Nephron (organoid): Measurements from ENCODE around the gene ZNF654.

Source experiments
- H3K27ac Mint-ChIP-seq, 3 experiments: 2 replicates each; pipeline ENCODE4 v1.8.0; 2020; ENCODE audit warnings: mixed read lengths in 3 of 3, mild to moderate bottlenecking in 2 of 3, moderate library complexity in 1 of 3
- H3K27me3 Mint-ChIP-seq: 2 replicates; pipeline ENCODE4 v1.8.0; 2021; ENCODE audit warnings: low read depth, mild to moderate bottlenecking, moderate library complexity, mixed read lengths
- H3K36me3 Mint-ChIP-seq: 2 replicates; pipeline ENCODE4 v1.8.0; 2020; ENCODE audit warnings: low read depth, mixed read lengths
- H3K4me1 Mint-ChIP-seq: 2 replicates; pipeline ENCODE4 v1.8.0; 2020; ENCODE audit warnings: mixed read lengths
- H3K4me3 Mint-ChIP-seq, 3 experiments: 2 replicates each; pipeline ENCODE4 v1.8.0; 2020; ENCODE audit warnings: mild to moderate bottlenecking in 3 of 3, mixed read lengths in 3 of 3, moderate library complexity in 2 of 3
- H3K9me3 Mint-ChIP-seq: 2 replicates; pipeline ENCODE4 v1.8.0; 2020; ENCODE audit warnings: mixed read lengths
- CTCF ChIP-seq, 3 experiments: fragments of 200-600 bp; sonication (generic); IDR thresholded peaks; one replicate each; pipeline ENCODE4 v1.5.0; 2021; ENCODE audit warnings: antibody characterized with exemption in 3 of 3; ENCODE audit not compliant: unreplicated experiment in 3 of 3

The ZNF654 gene

GRCh38 chr3:88028876-88029275 is 30.2 kb upstream of the ZNF654 start:
- peaks cover 14% of the 10 kb centered on the region for H3K9me3 Mint-ChIP-seq
- no peaks in the 10 kb centered on the region for H3K36me3 Mint-ChIP-seq
- no peak overlapping the region for H3K27ac Mint-ChIP-seq
- no peak for TF ChIP-seq CTCF (IDR thresholded peaks at IDR 0.05; ENCODE audit: unreplicated experiment in 3 of 3)
- no peak overlapping the region for H3K4me3 Mint-ChIP-seq
- H3K27me3 Mint-ChIP-seq = peaks cover 3% of the 10 kb centered on the region
- peaks cover 4% of the 10 kb centered on the region for H3K4me1 Mint-ChIP-seq

GRCh38 chr3:88030210-88030609 is 28.8 kb upstream of the ZNF654 start:
- peaks cover 4% of the 10 kb centered on the region for H3K4me1 Mint-ChIP-seq
- peaks cover 3% of the 10 kb centered on the region for H3K27me3 Mint-ChIP-seq
- H3K4me3 Mint-ChIP-seq = no peak overlapping the region
- TF ChIP-seq CTCF (IDR thresholded peaks at IDR 0.05; ENCODE audit: unreplicated experiment in 3 of 3) = no peak
- H3K27ac Mint-ChIP-seq = no peak overlapping the region
- H3K36me3 Mint-ChIP-seq = no peaks in the 10 kb centered on the region
- H3K9me3 Mint-ChIP-seq = peaks cover 14% of the 10 kb centered on the region

GRCh38 chr3:88031642-88032077 is 27.4 kb upstream of the ZNF654 start:
- Mint-ChIP-seq H3K27ac (peak overlapping the region in 2 of 3 experiments; percentile 24 to 83), H3K36me3 (no peaks in the 10 kb centered on the region), H3K4me1 (peaks cover 4% of the 10 kb centered on the region), H3K4me3 (peak overlapping the region in 2 of 3 experiments; percentile 32 to 55), H3K9me3 (peaks cover 10% of the 10 kb centered on the region), H3K27me3 (no peaks in the 10 kb centered on the region)
- TF ChIP-seq CTCF (IDR thresholded peaks at IDR 0.05; ENCODE audit: unreplicated experiment in 3 of 3) = no peak

- no peaks in the 10 kb centered on the region for H3K27me3 Mint-ChIP-seq
- TF ChIP-seq CTCF (IDR thresholded peaks at IDR 0.05; ENCODE audit: unreplicated experiment in 3 of 3) = no peak
Observed at GRCh38 chr3:88032245-88032644, 26.8 kb upstream of the ZNF654 start.

GRCh38 chr3:88033079-88033478 is 26.0 kb upstream of the ZNF654 start:
- H3K9me3 Mint-ChIP-seq = peaks cover 4% of the 10 kb centered on the region
- TF ChIP-seq CTCF (IDR thresholded peaks at IDR 0.05; ENCODE audit: unreplicated experiment in 3 of 3) = no peak
- H3K4me1 Mint-ChIP-seq = peaks cover 4% of the 10 kb centered on the region
- no peak overlapping the region for H3K27ac Mint-ChIP-seq
- H3K36me3 Mint-ChIP-seq = no peaks in the 10 kb centered on the region
- H3K27me3 Mint-ChIP-seq = no peaks in the 10 kb centered on the region
- no peak overlapping the region for H3K4me3 Mint-ChIP-seq

More at GRCh38 chr3:88032245-88032644, 26.8 kb upstream of the ZNF654 start:
- H3K36me3 Mint-ChIP-seq = no peaks in the 10 kb centered on the region
- peaks cover 4% of the 10 kb centered on the region for H3K4me1 Mint-ChIP-seq
- peaks cover 10% of the 10 kb centered on the region for H3K9me3 Mint-ChIP-seq
- peak overlapping the region in 1 of 3 experiments; percentile 27 for H3K4me3 Mint-ChIP-seq
- H3K27ac Mint-ChIP-seq = peak overlapping the region in 1 of 3 experiments; percentile 83

GRCh38 chr3:88033808-88034207 is 25.2 kb upstream of the ZNF654 start:
- Mint-ChIP-seq H3K27ac (no peak overlapping the region), H3K4me3 (no peak overlapping the region), H3K4me1 (peaks cover 4% of the 10 kb centered on the region), H3K36me3 (no peaks in the 10 kb centered on the region), H3K9me3 (peaks cover 3% of the 10 kb centered on the region), H3K27me3 (no peaks in the 10 kb centered on the region)
- no peak for TF ChIP-seq CTCF (IDR thresholded peaks at IDR 0.05; ENCODE audit: unreplicated experiment in 3 of 3)
